Occipital lobe (tissue), 2 donors: ENCODE data around the gene ARHGAP45. TPM values are rescaled to one million over a fixed set of nuclear protein-coding genes. Genes with fewer than 3 reads are reported as not detected.

ENCODE experiments used
- DNase-seq: peaks from one replicate; lab custom pipeline; 2025; lab: John Stamatoyannopoulos, UW
- total RNA-seq: library from RNA; depleted of rRNA; stranded (reverse); fragments of >200 nt; gene quantifications from one replicate; pipeline ENCODE4 v1.2.3, GENCODE V29; 2014

ARHGAP45 gene
- total RNA-seq, 1 donor from 2014 or later, result 1.7 TPM

- no peak for DNase-seq
Measured at GRCh38 chr19:1070931-1071791, 4.2 kb downstream of the ARHGAP45 start.

- no peak for DNase-seq
Measured at GRCh38 chr19:1072371-1073015, 5.5 kb downstream of the ARHGAP45 start.

GRCh38 chr19:1073063-1073955 lies 6.3 kb downstream of the ARHGAP45 start:
- no peak for DNase-seq

GRCh38 chr19:1073956-1074517 lies 7.1 kb downstream of the ARHGAP45 start:
- DNase-seq, result no peak

GRCh38 chr19:1074544-1075283 lies 7.7 kb downstream of the ARHGAP45 start:
- no peak for DNase-seq

- no peak for DNase-seq
Measured at GRCh38 chr19:1076046-1076386, 9.0 kb downstream of the ARHGAP45 start.

- no peak for DNase-seq
Measured at GRCh38 chr19:1076951-1077350, 10.0 kb downstream of the ARHGAP45 start.

- DNase-seq, result no peak
Measured at GRCh38 chr19:1079566-1080111, 12.7 kb downstream of the ARHGAP45 start.

GRCh38 chr19:1080360-1081161 lies 13.6 kb downstream of the ARHGAP45 start:
- DNase-seq, result no peak

- DNase-seq, result no peak
Measured at GRCh38 chr19:1081301-1082164, 14.6 kb downstream of the ARHGAP45 start.

- DNase-seq, result no peak
Measured at GRCh38 chr19:1082165-1082927, 15.4 kb downstream of the ARHGAP45 start.

- DNase-seq, result no peak
Measured at GRCh38 chr19:1082928-1083816, 16.2 kb downstream of the ARHGAP45 start.

GRCh38 chr19:1084024-1084868 lies 17.3 kb downstream of the ARHGAP45 start:
- no peak for DNase-seq

GRCh38 chr19:1085053-1085658 lies 18.2 kb downstream of the ARHGAP45 start:
- no peak for DNase-seq

GRCh38 chr19:1085676-1086442 lies 18.9 kb downstream of the ARHGAP45 start:
- DNase-seq, result no peak
